ENCODE measurements around the gene COPG2. TPM values are rescaled to one million over a fixed set of nuclear protein-coding genes. Genes with fewer than 3 reads are reported as not detected.

Gene COPG2
- total and polyA plus RNA-seq, 2 donors (not counting 3 experiments of a cell fraction or from before 2014, with no cell fraction given) = 9.4 to 11.6 TPM

DNA sequence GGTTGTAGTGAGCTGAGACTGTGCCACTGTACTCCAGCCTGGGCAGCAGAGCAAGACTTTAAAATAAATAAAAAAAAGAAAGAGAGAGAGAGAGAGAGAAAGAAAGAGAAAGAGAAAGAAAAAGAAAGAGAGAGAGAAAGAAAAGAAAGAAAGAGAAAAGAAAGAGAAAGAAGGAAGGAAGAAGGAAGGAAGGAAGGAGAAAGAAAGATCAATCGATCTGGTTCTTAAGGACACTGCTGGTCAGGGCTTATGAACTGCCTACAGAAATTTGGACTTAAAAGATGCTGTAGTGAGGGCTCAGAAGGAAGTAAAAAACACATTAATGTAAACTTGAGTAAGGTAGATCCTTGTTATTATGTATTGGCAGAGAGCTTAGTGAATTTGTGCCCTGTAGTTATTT lies 62.4 kb downstream of the COPG2 start:
- FAIRE-seq = no peak
- dilution Hi-C loops (cut with MboI; ENCODE audit: extremely low pct_ligation_motif_present, low sequenced_read_pairs) = no loop called here
- DNase-seq (ENCODE audit: low read depth, low spot score) = no peak

GRCh38 chr7:130598056-130598455 lies 70.5 kb downstream of the COPG2 start:
- CTCF ChIA-PET = interaction anchor here (1.1 to 1.7 kb wide), 2 partner anchors 9 to 14 kb away, joined by 3 to 4 read pairs; no protein-coding TSS in a partner anchor
- H3K27ac ChIP-seq (ENCODE audit: insufficient read depth, low read depth, low read length) = no peak overlapping the region
- dilution Hi-C loops (cut with MboI; ENCODE audit: extremely low pct_ligation_motif_present, low sequenced_read_pairs) (no loop called here), intact Hi-C loops (cut with micrococcal nuclease) (no loop called here)
- H3K36me3 ChIP-seq (ENCODE audit: control insufficient read depth in 2 of 2, extremely low read depth in 1 of 2, insufficient read depth in 2 of 2, low read length in 2 of 2) = no peaks in the 10 kb centered on the region
- POLR2A ChIA-PET = no interaction called here
- no peak overlapping the region for H3K4me2 ChIP-seq (ENCODE audit: insufficient read depth, low read length)
- H3K4me1 ChIP-seq (ENCODE audit: control insufficient read depth, extremely low read depth, insufficient read depth, low read length) = no peaks in the 10 kb centered on the region
- no peak for FAIRE-seq
- no peaks in the 10 kb centered on the region for H3K9me1 ChIP-seq (replicated peaks; ENCODE audit: control insufficient read depth, extremely low read depth, insufficient read depth, low read length)
- H4K20me1 ChIP-seq (replicated peaks; ENCODE audit: control insufficient read depth, extremely low read depth, insufficient read depth, low read length) = no peaks in the 10 kb centered on the region
- no TSS peak for BruUV-seq (replicated peaks)
- H2AFZ ChIP-seq (ENCODE audit: low read depth, low read length) = no peak overlapping the region
- no peak for DNase-seq (ENCODE audit: low read depth, low spot score)
- no peak overlapping the region for H3K4me3 ChIP-seq (replicated peaks in 1 of 3; ENCODE audit: insufficient read depth in 1 of 3, low read depth in 1 of 3, low read length in 3 of 3)
- no peaks in the 10 kb centered on the region for H3K79me2 ChIP-seq (ENCODE audit: control insufficient read depth, insufficient read depth, low read length)
- no peak overlapping the region for H3K9ac ChIP-seq (replicated peaks; ENCODE audit: extremely low read depth, insufficient read depth, low read length)
- no peaks in the 10 kb centered on the region for H3K27me3 ChIP-seq (ENCODE audit: control insufficient read depth in 2 of 2, insufficient read depth in 2 of 2, low read length in 2 of 2)
- H3K9me3 ChIP-seq (replicated peaks; ENCODE audit: control insufficient read depth, insufficient read depth, low read length) = no peaks in the 10 kb centered on the region
- TF ChIP-seq JUN (IDR thresholded peaks at IDR 0.05; ENCODE audit: borderline replicate concordance, insufficient read depth, insufficient read length, low read depth) (no peak), POLR2AphosphoS5 (IDR thresholded peaks at IDR 0.05; ENCODE audit: insufficient read depth, low read depth, low read length) (no peak), FOS (IDR thresholded peaks at IDR 0.05; ENCODE audit: borderline replicate concordance, insufficient read depth, low read length) (no peak), EZH2 (IDR thresholded peaks at IDR 0.05; ENCODE audit: borderline replicate concordance, low read depth, low read length, severe bottlenecking) (no peak), MYC (IDR thresholded peaks at IDR 0.05; ENCODE audit: low read depth, low read length) (no peak), GATA2 (IDR thresholded peaks at IDR 0.05; ENCODE audit: insufficient read depth, insufficient read length, low read depth, low read length) (no peak), POLR2A (IDR thresholded peaks at IDR 0.05; ENCODE audit: low read depth, low read length) (no peak)
- TF ChIP-seq, protein P1, sequence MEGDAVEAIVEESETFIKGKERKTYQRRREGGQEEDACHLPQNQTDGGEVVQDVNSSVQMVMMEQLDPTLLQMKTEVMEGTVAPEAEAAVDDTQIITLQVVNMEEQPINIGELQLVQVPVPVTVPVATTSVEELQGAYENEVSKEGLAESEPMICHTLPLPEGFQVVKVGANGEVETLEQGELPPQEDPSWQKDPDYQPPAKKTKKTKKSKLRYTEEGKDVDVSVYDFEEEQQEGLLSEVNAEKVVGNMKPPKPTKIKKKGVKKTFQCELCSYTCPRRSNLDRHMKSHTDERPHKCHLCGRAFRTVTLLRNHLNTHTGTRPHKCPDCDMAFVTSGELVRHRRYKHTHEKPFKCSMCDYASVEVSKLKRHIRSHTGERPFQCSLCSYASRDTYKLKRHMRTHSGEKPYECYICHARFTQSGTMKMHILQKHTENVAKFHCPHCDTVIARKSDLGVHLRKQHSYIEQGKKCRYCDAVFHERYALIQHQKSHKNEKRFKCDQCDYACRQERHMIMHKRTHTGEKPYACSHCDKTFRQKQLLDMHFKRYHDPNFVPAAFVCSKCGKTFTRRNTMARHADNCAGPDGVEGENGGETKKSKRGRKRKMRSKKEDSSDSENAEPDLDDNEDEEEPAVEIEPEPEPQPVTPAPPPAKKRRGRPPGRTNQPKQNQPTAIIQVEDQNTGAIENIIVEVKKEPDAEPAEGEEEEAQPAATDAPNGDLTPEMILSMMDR (IDR thresholded peaks at IDR 0.05; ENCODE audit: extremely low read depth in 1 of 2, insufficient read depth in 1 of 2, low read depth in 1 of 2, low read length in 2 of 2) = no peak
- TF ChIP-seq, protein P2, sequence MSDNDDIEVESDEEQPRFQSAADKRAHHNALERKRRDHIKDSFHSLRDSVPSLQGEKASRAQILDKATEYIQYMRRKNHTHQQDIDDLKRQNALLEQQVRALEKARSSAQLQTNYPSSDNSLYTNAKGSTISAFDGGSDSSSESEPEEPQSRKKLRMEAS (IDR thresholded peaks at IDR 0.05; ENCODE audit: insufficient read depth, insufficient read length) = no peak

More for the DNA sequence above, 62.4 kb downstream of the COPG2 start:
- POLR2A ChIA-PET = no interaction called here
- Histone ChIP-seq H4K20me1 (replicated peaks; ENCODE audit: control insufficient read depth, extremely low read depth, insufficient read depth, low read length) (no peaks in the 10 kb centered on the region), H3K79me2 (ENCODE audit: control insufficient read depth, insufficient read depth, low read length) (no peaks in the 10 kb centered on the region), H3K9me3 (replicated peaks; ENCODE audit: control insufficient read depth, insufficient read depth, low read length) (no peaks in the 10 kb centered on the region), H3K27ac (ENCODE audit: insufficient read depth, low read depth, low read length) (no peak overlapping the region), H3K9me1 (replicated peaks; ENCODE audit: control insufficient read depth, extremely low read depth, insufficient read depth, low read length) (no peaks in the 10 kb centered on the region), H2AFZ (ENCODE audit: low read depth, low read length) (no peak overlapping the region), H3K4me3 (replicated peaks in 1 of 3; ENCODE audit: insufficient read depth in 1 of 3, low read depth in 1 of 3, low read length in 3 of 3) (no peak overlapping the region), H3K4me1 (ENCODE audit: control insufficient read depth, extremely low read depth, insufficient read depth, low read length) (no peaks in the 10 kb centered on the region), H3K36me3 (ENCODE audit: control insufficient read depth in 2 of 2, extremely low read depth in 1 of 2, insufficient read depth in 2 of 2, low read length in 2 of 2) (peaks cover under 1 to 3% of the 10 kb centered on the region in 2 experiments), H3K4me2 (ENCODE audit: insufficient read depth, low read length) (no peak overlapping the region), H3K27me3 (ENCODE audit: control insufficient read depth in 2 of 2, insufficient read depth in 2 of 2, low read length in 2 of 2) (no peaks in the 10 kb centered on the region), H3K9ac (replicated peaks; ENCODE audit: extremely low read depth, insufficient read depth, low read length) (no peak overlapping the region)
- intact Hi-C loops (cut with micrococcal nuclease) = no loop called here
- CTCF ChIA-PET = interaction anchor here (1.3 kb wide), 1 partner anchor 11 kb away, joined by 3 read pairs; no protein-coding TSS in a partner anchor
- no TSS peak for BruUV-seq (replicated peaks)
- TF ChIP-seq, protein P2 (IDR thresholded peaks at IDR 0.05; ENCODE audit: insufficient read depth, insufficient read length) = no peak
- TF ChIP-seq GATA2 (IDR thresholded peaks at IDR 0.05; ENCODE audit: insufficient read depth, insufficient read length, low read depth, low read length) = no peak
- TF ChIP-seq EZH2 (IDR thresholded peaks at IDR 0.05; ENCODE audit: borderline replicate concordance, low read depth, low read length, severe bottlenecking) = no peak
- TF ChIP-seq POLR2AphosphoS5 (IDR thresholded peaks at IDR 0.05; ENCODE audit: insufficient read depth, low read depth, low read length) = no peak
- TF ChIP-seq JUN (IDR thresholded peaks at IDR 0.05; ENCODE audit: borderline replicate concordance, insufficient read depth, insufficient read length, low read depth) = no peak
- TF ChIP-seq MYC (IDR thresholded peaks at IDR 0.05; ENCODE audit: low read depth, low read length) = no peak
- TF ChIP-seq POLR2A (IDR thresholded peaks at IDR 0.05; ENCODE audit: low read depth, low read length) = no peak
